Glutamatergic neuron (in vitro differentiated cells): ENCODE measurements around the gene GDPD5. TPM values are rescaled to one million over a fixed set of nuclear protein-coding genes. Genes with fewer than 3 reads are reported as not detected.

Experiments
- DNase-seq: peaks from one replicate; pipeline ENCODE4 v3.0.0; 2022
- H3K27ac Mint-ChIP-seq: one replicate; pipeline ENCODE4 v1.8.0; 2020; ENCODE audit warnings: mild to moderate bottlenecking, mixed read lengths, inconsistent platforms; ENCODE audit not compliant: unreplicated experiment
- H3K27me3 Mint-ChIP-seq: one replicate; pipeline ENCODE4 v1.8.0; 2020; ENCODE audit warnings: mild to moderate bottlenecking, moderate library complexity, mixed read lengths, inconsistent platforms; ENCODE audit not compliant: unreplicated experiment
- H3K36me3 Mint-ChIP-seq: one replicate; pipeline ENCODE4 v1.8.0; 2020; ENCODE audit warnings: mild to moderate bottlenecking, mixed read lengths, inconsistent platforms; ENCODE audit not compliant: unreplicated experiment
- H3K4me1 Mint-ChIP-seq: one replicate; pipeline ENCODE4 v1.8.0; 2020; ENCODE audit warnings: mild to moderate bottlenecking, low read depth, mixed read lengths, inconsistent platforms; ENCODE audit not compliant: unreplicated experiment
- H3K4me3 Mint-ChIP-seq: one replicate; pipeline ENCODE4 v1.8.0; 2020; ENCODE audit warnings: mild to moderate bottlenecking, mixed read lengths, inconsistent platforms; ENCODE audit not compliant: unreplicated experiment
- H3K9me3 Mint-ChIP-seq: one replicate; pipeline ENCODE4 v1.8.0; 2020; ENCODE audit warnings: mild to moderate bottlenecking, moderate library complexity, mixed read lengths, inconsistent platforms; ENCODE audit not compliant: unreplicated experiment
- total RNA-seq: library from RNA; stranded (reverse); fragmentation: NEBNext Ultra II Directional; extraction: Animal tissue kit (Norgen Biotek cat#: 25700); gene quantifications from one replicate; pipeline ENCODE4 v1.2.1, GENCODE V29; 2021; ENCODE audit not compliant: unreplicated experiment
- TF ChIP-seq, protein P1 (sequence below): fragments of 200-600 bp; sonication (generic); IDR thresholded peaks from one replicate; pipeline ENCODE4 v1.5.0; 2021; ENCODE audit not compliant: partially characterized antibody, unreplicated experiment

The GDPD5 gene
- total RNA-seq, 1 donor from 2014 or later = 147 TPM

DNA sequence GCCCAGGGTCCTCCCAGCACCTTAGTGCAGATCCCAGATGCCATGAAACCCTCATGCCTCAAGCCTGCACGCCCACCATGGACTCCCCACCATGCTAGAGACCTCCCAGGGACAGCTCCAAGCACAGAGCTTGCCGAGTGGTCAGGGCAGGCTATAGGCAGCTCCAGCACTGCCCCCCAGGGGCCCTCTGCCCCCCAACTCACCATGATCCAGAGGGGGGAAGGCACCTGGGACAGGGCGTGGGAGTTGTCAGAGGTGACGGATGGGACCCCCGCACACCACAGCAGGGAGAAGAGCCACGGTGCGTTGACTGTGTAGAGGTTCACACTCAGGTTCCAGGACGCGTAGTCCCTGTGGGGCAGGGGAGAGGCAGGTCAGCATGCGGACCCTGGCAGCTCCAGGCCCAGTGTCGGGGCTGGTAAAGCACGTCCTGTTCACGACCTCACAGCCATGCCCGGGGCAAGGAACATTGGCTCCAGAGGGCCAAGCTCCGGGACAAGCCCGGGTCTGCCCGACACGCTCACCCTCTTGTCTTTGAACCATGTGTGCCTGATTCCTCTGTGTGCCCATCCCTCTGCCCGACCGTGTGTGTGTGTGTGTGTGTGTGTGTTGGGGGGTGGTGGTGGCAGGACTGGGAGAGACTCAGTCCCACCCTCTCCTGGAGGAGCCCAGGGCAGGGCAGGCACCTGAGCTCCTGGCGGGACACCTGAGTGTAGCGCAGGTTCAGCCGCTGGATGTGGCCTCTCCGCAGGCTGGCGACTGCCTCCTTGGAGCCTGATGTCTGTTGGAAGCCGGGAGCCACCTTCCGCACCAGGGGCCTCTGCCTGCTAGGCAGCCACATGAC lies 84.6 kb downstream of the GDPD5 start:
- Mint-ChIP-seq H3K27me3 (peaks cover 16% of the 10 kb centered on the region), H3K36me3 (no peaks in the 10 kb centered on the region), H3K9me3 (peaks cover 2% of the 10 kb centered on the region), H3K4me1 (peaks cover 2% of the 10 kb centered on the region), H3K4me3 (no peak overlapping the region), H3K27ac (no peak overlapping the region)
- TF ChIP-seq, protein P1, sequence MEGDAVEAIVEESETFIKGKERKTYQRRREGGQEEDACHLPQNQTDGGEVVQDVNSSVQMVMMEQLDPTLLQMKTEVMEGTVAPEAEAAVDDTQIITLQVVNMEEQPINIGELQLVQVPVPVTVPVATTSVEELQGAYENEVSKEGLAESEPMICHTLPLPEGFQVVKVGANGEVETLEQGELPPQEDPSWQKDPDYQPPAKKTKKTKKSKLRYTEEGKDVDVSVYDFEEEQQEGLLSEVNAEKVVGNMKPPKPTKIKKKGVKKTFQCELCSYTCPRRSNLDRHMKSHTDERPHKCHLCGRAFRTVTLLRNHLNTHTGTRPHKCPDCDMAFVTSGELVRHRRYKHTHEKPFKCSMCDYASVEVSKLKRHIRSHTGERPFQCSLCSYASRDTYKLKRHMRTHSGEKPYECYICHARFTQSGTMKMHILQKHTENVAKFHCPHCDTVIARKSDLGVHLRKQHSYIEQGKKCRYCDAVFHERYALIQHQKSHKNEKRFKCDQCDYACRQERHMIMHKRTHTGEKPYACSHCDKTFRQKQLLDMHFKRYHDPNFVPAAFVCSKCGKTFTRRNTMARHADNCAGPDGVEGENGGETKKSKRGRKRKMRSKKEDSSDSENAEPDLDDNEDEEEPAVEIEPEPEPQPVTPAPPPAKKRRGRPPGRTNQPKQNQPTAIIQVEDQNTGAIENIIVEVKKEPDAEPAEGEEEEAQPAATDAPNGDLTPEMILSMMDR = no peak
- DNase-seq = no peak

DNA sequence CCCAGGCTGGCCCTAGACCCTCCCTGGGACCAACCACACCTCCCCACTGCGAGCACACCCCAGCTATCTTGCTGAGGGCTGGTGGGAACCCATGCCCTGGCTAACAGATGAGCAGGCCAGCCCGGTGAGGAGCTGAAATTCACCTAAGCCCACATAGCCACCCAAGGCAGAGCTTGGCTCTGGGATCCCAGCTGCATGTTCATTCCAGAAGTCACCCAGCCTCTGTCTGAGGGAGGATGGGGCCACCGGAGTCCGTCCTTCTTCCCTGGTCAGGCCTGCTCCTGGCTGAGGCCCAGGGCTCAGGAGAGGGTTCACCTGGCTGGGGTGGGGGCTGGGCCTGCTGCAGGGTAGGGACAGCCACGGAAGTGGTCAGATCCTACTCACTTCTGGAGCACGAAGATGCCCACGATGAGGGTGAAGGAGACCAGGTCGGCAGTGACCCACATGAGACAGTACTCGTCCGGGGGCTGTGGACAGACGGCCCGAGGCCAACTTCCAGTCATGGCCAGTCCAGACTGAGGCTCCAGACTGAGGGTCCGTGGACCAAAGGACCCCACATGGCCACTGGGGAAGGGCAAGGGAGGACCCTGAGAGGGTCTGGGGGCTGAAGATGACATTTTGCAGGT lies 86.1 kb downstream of the GDPD5 start:
- DNase-seq = no peak
- H3K4me3 Mint-ChIP-seq = no peak overlapping the region
- peaks cover 2% of the 10 kb centered on the region for H3K4me1 Mint-ChIP-seq
- H3K27ac Mint-ChIP-seq = no peak overlapping the region
- TF ChIP-seq, protein P1 = no peak
- peaks cover 4% of the 10 kb centered on the region for H3K9me3 Mint-ChIP-seq
- H3K27me3 Mint-ChIP-seq = peaks cover 18% of the 10 kb centered on the region
- H3K36me3 Mint-ChIP-seq = no peaks in the 10 kb centered on the region

DNA sequence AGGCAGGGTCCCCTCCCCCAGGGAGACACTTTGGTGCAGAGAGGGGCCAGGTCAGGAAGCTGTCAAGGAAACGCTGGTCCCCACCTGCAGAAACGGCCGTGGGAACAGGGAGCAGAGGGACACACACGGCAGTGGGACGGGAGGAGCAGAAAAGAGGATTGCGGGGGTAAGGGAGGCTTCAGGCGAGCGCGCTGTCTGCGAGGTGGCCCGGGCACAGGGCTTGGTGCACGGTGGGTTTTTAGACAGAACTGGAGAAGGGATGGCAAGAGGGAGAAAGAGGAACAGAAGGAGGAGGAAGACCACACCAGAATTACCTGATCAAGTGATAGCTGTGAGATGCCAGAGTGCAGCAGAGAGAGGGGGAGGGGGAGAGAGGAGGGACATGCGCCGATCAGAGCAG lies 86.7 kb downstream of the GDPD5 start:
- peaks cover 18% of the 10 kb centered on the region for H3K27me3 Mint-ChIP-seq
- peaks cover 4% of the 10 kb centered on the region for H3K9me3 Mint-ChIP-seq
- no peak for DNase-seq
- H3K27ac Mint-ChIP-seq = no peak overlapping the region
- peaks cover 2% of the 10 kb centered on the region for H3K4me1 Mint-ChIP-seq
- H3K4me3 Mint-ChIP-seq = no peak overlapping the region
- TF ChIP-seq, protein P1 = no peak
- H3K36me3 Mint-ChIP-seq = no peaks in the 10 kb centered on the region

DNA sequence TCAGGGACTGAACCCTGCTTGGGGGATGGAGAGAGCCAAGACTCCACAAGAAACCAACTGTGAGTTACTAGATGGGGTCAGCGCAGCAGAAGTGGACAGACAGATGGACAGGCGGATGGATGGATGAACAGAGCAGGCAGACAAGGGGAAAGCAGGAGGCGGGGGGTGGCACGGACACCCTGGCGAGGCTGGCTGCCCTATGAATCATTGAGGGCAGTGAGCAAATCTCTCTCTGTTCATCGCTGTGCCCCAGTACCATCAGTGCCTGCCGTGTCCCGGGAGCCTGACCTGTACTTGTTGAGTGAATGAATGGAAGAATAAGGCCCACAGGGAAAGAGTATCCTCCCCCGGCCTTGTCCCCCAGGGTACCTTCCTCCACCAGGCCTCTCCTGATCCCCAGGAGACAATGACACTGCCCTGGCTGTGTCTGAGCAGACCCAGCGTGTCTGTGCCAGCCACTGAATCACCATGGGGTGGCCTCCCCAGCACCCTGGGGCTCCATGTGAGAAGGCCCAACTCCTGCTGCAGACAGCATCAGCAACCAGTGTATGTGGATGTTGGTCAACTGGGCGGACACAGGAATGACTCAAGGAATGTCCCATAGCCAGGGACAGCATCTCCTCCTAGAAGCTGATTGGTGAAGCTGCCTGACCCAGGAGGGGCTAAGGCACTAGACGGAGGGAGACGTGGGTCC lies 87.6 kb downstream of the GDPD5 start:
- TF ChIP-seq, protein P1 = no peak
- peaks cover 7% of the 10 kb centered on the region for H3K9me3 Mint-ChIP-seq
- no peak for DNase-seq
- H3K36me3 Mint-ChIP-seq = no peaks in the 10 kb centered on the region
- H3K4me1 Mint-ChIP-seq = peaks cover 4% of the 10 kb centered on the region
- peak overlapping the region; percentile 3 for H3K4me3 Mint-ChIP-seq
- peaks cover 21% of the 10 kb centered on the region for H3K27me3 Mint-ChIP-seq
- H3K27ac Mint-ChIP-seq = no peak overlapping the region
